ENCODE measurements around the gene C16orf54.

DNA sequence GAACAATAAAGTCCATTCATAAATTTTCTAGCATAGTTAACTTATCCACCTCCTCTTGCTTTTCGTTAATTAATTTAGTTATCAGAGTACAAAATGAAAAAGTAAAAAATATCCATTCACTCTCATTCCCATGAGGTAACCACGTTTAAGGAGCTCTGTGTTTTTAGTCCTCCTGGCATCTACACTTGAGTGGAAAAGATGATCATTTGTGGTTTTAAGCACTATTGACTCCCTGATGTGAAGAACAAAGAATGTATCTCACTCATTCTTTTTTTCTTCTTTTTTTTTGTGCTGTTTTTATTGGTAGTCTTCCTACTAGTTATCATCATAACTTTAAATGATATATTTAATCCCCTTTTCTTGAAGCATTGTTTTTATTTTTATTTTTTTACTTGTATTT lies 40.8 kb downstream of the C16orf54 start:
- TF ChIP-seq, protein P1, sequence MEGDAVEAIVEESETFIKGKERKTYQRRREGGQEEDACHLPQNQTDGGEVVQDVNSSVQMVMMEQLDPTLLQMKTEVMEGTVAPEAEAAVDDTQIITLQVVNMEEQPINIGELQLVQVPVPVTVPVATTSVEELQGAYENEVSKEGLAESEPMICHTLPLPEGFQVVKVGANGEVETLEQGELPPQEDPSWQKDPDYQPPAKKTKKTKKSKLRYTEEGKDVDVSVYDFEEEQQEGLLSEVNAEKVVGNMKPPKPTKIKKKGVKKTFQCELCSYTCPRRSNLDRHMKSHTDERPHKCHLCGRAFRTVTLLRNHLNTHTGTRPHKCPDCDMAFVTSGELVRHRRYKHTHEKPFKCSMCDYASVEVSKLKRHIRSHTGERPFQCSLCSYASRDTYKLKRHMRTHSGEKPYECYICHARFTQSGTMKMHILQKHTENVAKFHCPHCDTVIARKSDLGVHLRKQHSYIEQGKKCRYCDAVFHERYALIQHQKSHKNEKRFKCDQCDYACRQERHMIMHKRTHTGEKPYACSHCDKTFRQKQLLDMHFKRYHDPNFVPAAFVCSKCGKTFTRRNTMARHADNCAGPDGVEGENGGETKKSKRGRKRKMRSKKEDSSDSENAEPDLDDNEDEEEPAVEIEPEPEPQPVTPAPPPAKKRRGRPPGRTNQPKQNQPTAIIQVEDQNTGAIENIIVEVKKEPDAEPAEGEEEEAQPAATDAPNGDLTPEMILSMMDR (conservative IDR thresholded peaks at IDR 0.05): no peak
- TF ChIP-seq EZH2 (IDR thresholded peaks at IDR 0.05; ENCODE audit: low read depth): no peak

Data from PC-9 (cell line).